Measurements from ENCODE around the gene LHX3. TPM values are rescaled to one million over a fixed set of nuclear protein-coding genes. Genes with fewer than 3 reads are reported as not detected.

LHX3 gene
- total RNA-seq, 4 donors from 2014 or later: not detected

DNA sequence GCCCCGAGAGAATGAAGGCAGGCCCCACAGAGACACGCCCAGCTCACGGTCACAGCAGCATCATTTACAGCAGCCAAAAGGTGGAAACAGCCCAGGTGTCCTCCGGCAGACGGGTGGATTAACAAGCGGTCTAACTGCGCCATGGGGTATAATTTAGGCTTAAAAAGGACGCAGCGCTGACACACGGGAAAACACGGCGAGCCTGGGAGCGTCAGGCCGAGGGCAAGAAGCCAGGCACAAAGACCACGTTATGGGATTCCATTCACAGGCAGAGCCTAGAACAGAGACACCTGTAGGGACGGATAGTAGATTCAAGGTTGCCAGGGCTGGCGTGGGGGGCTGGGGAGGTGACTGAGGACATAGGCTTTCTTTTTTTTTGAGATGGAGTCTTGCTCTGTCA is 49.4 kb downstream of the LHX3 start:
- no peak for DNase-seq
- 91 to 94% methylated on average over 17 of the region's 17 CpGs for WGBS, 2 donors
- no peak overlapping the region for H3K4me3 ChIP-seq (replicated peaks in 1 of 3)
- H3K27me3 ChIP-seq: no peaks in the 10 kb centered on the region
- no peaks in the 10 kb centered on the region for H3K4me1 ChIP-seq
- no peaks in the 10 kb centered on the region for H3K36me3 ChIP-seq
- H3K27ac ChIP-seq: no peak overlapping the region
- intact Hi-C loops (cut with DNase I): no loop called here
- no peaks in the 10 kb centered on the region for H3K9me3 ChIP-seq
- TF ChIP-seq POLR2A (IDR thresholded peaks at IDR 0.05): no peak
- TF ChIP-seq, protein P1, sequence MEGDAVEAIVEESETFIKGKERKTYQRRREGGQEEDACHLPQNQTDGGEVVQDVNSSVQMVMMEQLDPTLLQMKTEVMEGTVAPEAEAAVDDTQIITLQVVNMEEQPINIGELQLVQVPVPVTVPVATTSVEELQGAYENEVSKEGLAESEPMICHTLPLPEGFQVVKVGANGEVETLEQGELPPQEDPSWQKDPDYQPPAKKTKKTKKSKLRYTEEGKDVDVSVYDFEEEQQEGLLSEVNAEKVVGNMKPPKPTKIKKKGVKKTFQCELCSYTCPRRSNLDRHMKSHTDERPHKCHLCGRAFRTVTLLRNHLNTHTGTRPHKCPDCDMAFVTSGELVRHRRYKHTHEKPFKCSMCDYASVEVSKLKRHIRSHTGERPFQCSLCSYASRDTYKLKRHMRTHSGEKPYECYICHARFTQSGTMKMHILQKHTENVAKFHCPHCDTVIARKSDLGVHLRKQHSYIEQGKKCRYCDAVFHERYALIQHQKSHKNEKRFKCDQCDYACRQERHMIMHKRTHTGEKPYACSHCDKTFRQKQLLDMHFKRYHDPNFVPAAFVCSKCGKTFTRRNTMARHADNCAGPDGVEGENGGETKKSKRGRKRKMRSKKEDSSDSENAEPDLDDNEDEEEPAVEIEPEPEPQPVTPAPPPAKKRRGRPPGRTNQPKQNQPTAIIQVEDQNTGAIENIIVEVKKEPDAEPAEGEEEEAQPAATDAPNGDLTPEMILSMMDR (IDR thresholded peaks at IDR 0.05): no peak

DNA sequence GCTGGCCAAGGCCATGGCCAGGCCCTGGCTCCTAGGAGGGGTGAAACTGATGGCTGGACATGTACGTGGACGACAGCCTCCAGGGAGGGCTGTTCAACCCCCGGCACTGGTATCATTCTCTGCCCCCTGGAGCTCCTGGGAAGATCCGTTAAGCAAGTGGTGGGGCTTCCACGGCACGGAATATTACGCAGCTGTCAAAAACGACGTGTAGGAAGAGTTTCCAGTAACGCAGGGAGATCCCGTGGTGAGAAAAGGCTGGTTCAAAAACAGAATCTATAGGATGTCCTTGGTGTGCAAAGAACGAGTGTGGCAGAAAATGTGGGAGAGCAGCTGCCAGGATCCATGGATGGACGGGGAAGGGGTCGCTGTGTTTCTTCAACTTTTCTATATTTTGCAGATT is 50.0 kb downstream of the LHX3 start:
- DNase-seq: no peak
- Histone ChIP-seq H3K27me3 (no peaks in the 10 kb centered on the region), H3K4me3 (replicated peaks in 1 of 3) (no peak overlapping the region), H3K9me3 (no peaks in the 10 kb centered on the region), H3K27ac (no peak overlapping the region), H3K36me3 (no peaks in the 10 kb centered on the region), H3K4me1 (no peaks in the 10 kb centered on the region)
- intact Hi-C loops (cut with DNase I): no loop called here
- WGBS, 2 donors: 92 to 95% methylated on average over 14 of the region's 14 CpGs
- TF ChIP-seq, protein P1 (IDR thresholded peaks at IDR 0.05): no peak
- TF ChIP-seq POLR2A (IDR thresholded peaks at IDR 0.05): no peak

DNA sequence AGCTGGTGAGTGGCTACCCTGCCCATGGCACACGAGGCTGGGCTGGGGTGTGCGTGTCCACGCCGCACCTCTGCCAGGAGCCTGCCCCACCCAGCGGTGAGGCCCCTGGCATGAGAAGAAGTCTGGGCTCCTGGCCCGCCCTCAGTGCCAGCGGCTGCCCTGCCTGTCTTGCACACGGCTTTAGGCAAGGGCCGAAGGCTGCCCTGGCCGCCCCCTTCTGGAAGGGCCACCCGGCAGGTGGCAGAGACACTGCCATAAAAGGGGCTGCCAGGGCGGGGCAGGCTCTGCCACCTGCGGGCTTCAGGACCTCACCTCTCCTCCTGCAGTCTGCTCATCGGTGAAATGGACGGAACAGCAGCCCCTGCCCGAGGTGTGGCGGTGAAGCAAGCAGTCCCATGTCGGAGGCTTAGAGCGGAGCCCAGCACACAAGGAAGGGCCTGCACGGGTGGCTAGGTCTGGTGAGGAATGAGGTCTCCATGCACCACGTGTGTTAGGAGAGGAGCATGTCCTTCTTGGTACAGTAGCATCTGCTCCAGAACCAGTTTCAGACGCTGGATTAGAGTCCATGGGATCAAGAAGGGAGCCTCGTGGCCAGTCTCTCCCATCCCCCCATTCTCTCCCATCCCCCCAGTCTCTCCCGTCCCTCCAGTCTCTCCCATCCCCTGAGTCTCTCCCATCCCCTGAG is 51.4 kb downstream of the LHX3 start:
- Histone ChIP-seq H3K27me3 (no peaks in the 10 kb centered on the region), H3K36me3 (no peaks in the 10 kb centered on the region), H3K27ac (no peak overlapping the region), H3K9me3 (no peaks in the 10 kb centered on the region), H3K4me3 (replicated peaks in 1 of 3) (no peak overlapping the region), H3K4me1 (no peaks in the 10 kb centered on the region)
- intact Hi-C loops (cut with DNase I): no loop called here
- TF ChIP-seq, protein P1 (IDR thresholded peaks at IDR 0.05): no peak
- no peak for TF ChIP-seq POLR2A (IDR thresholded peaks at IDR 0.05)
- DNase-seq: no peak
- WGBS, 2 donors: 57 to 58% methylated on average over 12 to 14 of the region's 24 CpGs

DNA sequence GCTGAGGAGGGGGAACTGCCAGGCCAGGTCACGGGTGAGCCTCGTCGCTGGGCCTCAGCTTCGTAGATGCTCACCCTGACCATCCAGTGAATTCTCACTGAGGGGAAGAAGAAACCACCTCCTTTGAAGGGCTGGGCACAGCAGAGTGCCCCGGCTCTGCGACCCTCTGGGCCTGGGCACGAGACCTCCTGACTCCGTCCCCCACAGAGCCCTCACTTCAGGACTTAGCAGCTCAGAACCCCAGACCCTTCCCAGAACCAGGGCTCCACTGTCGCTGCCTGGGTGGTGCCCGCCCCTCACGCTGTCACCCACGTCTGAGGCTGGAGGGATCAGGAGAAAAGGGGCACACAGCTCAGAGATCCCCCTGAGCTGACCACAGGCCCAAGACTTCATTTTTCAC is 52.0 kb downstream of the LHX3 start:
- Histone ChIP-seq H3K4me3 (replicated peaks in 1 of 3) (no peak overlapping the region), H3K9me3 (no peaks in the 10 kb centered on the region), H3K27ac (no peak overlapping the region), H3K27me3 (no peaks in the 10 kb centered on the region), H3K4me1 (no peaks in the 10 kb centered on the region), H3K36me3 (no peaks in the 10 kb centered on the region)
- intact Hi-C loops (cut with DNase I): no loop called here
- WGBS, 2 donors: 90 to 93% methylated on average over 12 of the region's 12 CpGs
- TF ChIP-seq, protein P1 (IDR thresholded peaks at IDR 0.05): no peak
- no peak for TF ChIP-seq POLR2A (IDR thresholded peaks at IDR 0.05)
- no peak for DNase-seq

DNA sequence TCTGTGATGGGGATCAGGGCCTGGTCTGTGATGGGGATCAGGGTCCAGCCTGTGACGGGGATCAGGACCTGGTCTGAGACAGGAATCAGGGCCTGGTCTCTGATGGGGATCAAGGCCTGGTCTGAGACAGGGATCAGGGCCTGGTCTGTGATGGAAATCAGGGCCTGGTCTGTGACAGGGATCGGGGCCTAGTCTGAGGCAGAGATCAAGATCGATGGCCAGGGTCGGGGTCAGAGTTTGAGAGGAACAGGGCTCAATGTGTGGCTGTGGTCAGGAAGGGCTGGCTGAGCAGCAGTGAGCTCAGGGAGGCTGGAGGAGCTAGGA is 52.4 kb downstream of the LHX3 start:
- H3K9me3 ChIP-seq: no peaks in the 10 kb centered on the region
- H3K4me3 ChIP-seq (replicated peaks in 1 of 3): no peak overlapping the region
- H3K27me3 ChIP-seq: no peaks in the 10 kb centered on the region
- intact Hi-C loops (cut with DNase I): no loop called here
- H3K36me3 ChIP-seq: no peaks in the 10 kb centered on the region
- TF ChIP-seq, protein P1 (IDR thresholded peaks at IDR 0.05): no peak
- TF ChIP-seq POLR2A (IDR thresholded peaks at IDR 0.05): no peak
- whole genome bisulfite sequencing, 2 donors: 67 to 91% methylated on average over 4 of the region's 4 CpGs
- DNase-seq: no peak
- no peaks in the 10 kb centered on the region for H3K4me1 ChIP-seq
- no peak overlapping the region for H3K27ac ChIP-seq
